C4-2B (cell line): ENCODE results near the gene STAM.

ENCODE experiments used
- ZFX ChIP-seq: fragments of 450-650 bp; IDR thresholded peaks from 2 replicates; pipeline ENCODE4 v1.6.1; 2017
- TF ChIP-seq, protein P1 (sequence below): fragments of 450-650 bp; conservative IDR thresholded peaks from 2 replicates; pipeline ENCODE4 v1.5.1; 2017; ENCODE audit warnings: mild to moderate bottlenecking

DNA sequence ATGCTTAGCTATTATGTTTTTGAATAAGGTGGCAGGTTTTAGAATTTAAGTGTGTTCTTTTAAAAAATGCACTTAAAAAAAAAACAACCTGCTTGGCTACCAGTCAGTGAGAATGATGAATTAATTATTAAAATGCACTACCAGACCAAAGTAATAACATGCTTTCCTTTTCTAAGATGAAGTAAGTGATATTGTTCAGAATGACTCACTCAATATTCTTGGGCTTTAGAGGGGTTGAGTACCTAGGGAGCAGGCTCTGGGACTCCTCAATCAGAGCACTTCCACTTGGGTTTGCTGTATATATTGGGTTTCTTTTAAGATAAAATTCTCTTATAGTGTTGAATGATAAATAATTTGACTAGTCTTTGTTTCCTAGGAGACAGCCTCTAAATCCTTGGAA is 8.6 kb downstream of the STAM start:
- TF ChIP-seq, protein P1, sequence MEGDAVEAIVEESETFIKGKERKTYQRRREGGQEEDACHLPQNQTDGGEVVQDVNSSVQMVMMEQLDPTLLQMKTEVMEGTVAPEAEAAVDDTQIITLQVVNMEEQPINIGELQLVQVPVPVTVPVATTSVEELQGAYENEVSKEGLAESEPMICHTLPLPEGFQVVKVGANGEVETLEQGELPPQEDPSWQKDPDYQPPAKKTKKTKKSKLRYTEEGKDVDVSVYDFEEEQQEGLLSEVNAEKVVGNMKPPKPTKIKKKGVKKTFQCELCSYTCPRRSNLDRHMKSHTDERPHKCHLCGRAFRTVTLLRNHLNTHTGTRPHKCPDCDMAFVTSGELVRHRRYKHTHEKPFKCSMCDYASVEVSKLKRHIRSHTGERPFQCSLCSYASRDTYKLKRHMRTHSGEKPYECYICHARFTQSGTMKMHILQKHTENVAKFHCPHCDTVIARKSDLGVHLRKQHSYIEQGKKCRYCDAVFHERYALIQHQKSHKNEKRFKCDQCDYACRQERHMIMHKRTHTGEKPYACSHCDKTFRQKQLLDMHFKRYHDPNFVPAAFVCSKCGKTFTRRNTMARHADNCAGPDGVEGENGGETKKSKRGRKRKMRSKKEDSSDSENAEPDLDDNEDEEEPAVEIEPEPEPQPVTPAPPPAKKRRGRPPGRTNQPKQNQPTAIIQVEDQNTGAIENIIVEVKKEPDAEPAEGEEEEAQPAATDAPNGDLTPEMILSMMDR: no peak
- no peak for TF ChIP-seq ZFX
